CD14-positive monocyte (primary cell): ENCODE results near the gene NLE1. TPM values are rescaled to one million over a fixed set of nuclear protein-coding genes. Genes with fewer than 3 reads are reported as not detected.

ENCODE experiments used
- DNase-seq, 3 donors: peaks; one replicate each; pipeline ENCODE4 v3.0.0-alpha.2; 2011 to 2022
- H2AFZ ChIP-seq: 2 replicates; pipeline ENCODE4 v1.6.0; 2012; ENCODE audit warnings: mild to moderate bottlenecking, low read depth, low read length, inconsistent platforms; ENCODE audit not compliant: insufficient read depth, poor library complexity, severe bottlenecking
- H3K27ac ChIP-seq, 2 donors: 1 replicate in 1 of 2; 2 replicates in 1 of 2; pipeline ENCODE4 v1.5.1; 2012 to 2013; ENCODE audit warnings: low read length in 2 of 2, control low read depth in 1 of 2, inconsistent platforms in 1 of 2, low read depth in 1 of 2, mild to moderate bottlenecking in 1 of 2
- H3K27me3 ChIP-seq, 2 donors: one replicate each; pipeline versions ENCODE4 v1.6.0 to v1.6.1; 2011 to 2013; ENCODE audit warnings: low read length in 2 of 2; ENCODE audit not compliant: control insufficient read depth in 2 of 2, insufficient read depth in 2 of 2
- H3K36me3 ChIP-seq, 2 donors: replicated peaks in 1 of 2; 1 replicate in 1 of 2; 2 replicates in 1 of 2; pipeline versions ENCODE4 v1.5.1 to v1.6.1; 2012 to 2013; ENCODE audit warnings: low read length in 2 of 2, control low read depth in 1 of 2, inconsistent platforms in 1 of 2, mild to moderate bottlenecking in 1 of 2; ENCODE audit not compliant: insufficient read depth in 2 of 2, control insufficient read depth in 1 of 2
- H3K4me1 ChIP-seq, 2 donors: 1 replicate in 1 of 2; 2 replicates in 1 of 2; pipeline versions ENCODE4 v1.5.1 to v1.6.1; 2012 to 2013; ENCODE audit warnings: low read length in 2 of 2, control low read depth in 1 of 2, inconsistent platforms in 1 of 2, mild to moderate bottlenecking in 1 of 2, moderate library complexity in 1 of 2; ENCODE audit not compliant: insufficient read depth in 2 of 2, control insufficient read depth in 1 of 2
- H3K4me2 ChIP-seq: replicated peaks from 2 replicates; pipeline ENCODE3; 2012; ENCODE audit warnings: low read length, moderate library complexity, mild to moderate bottlenecking; ENCODE audit not compliant: poor library complexity, severe bottlenecking; ENCODE audit errors: extremely low read depth
- H3K4me3 ChIP-seq, 3 experiments: fragments of 200-600 bp in 1 of 3; sonication (generic) in 1 of 3; replicated peaks in 1 of 3; 1 replicate in 2 of 3; 2 replicates in 1 of 3; pipeline ENCODE4 v1.5.1; 2011 to 2013; ENCODE audit warnings: low read length in 3 of 3, mild to moderate bottlenecking in 3 of 3, control low read depth in 2 of 3, low read depth in 2 of 3, inconsistent platforms in 1 of 3, moderate library complexity in 1 of 3
- H3K79me2 ChIP-seq: 2 replicates; pipeline ENCODE4 v1.6.0; 2012; ENCODE audit warnings: mild to moderate bottlenecking, control low read depth, inconsistent platforms, low read length, moderate library complexity; ENCODE audit not compliant: insufficient read depth
- H3K9ac ChIP-seq: 2 replicates; pipeline ENCODE4 v1.6.0; 2017; ENCODE audit warnings: low read length, mild to moderate bottlenecking; ENCODE audit not compliant: insufficient read depth, poor library complexity, severe bottlenecking
- H3K9me3 ChIP-seq, 2 donors: replicated peaks in 1 of 2; 1 replicate in 1 of 2; 2 replicates in 1 of 2; pipeline versions ENCODE4 v1.5.1 to v1.6.1; 2012 to 2013; ENCODE audit warnings: low read length in 2 of 2, control low read depth in 1 of 2; ENCODE audit not compliant: control insufficient read depth in 1 of 2, insufficient read depth in 1 of 2
- H4K20me1 ChIP-seq: 2 replicates; pipeline ENCODE4 v1.6.0; 2012; ENCODE audit warnings: mild to moderate bottlenecking, low read length, control low read depth, moderate library complexity; ENCODE audit not compliant: insufficient read depth
- H3K27ac Mint-ChIP-seq, 7 donors: one replicate each; pipeline ENCODE4 v1.8.0; 2020; ENCODE audit warnings: mild to moderate bottlenecking in 7 of 7, mixed read lengths in 7 of 7, moderate library complexity in 6 of 7, inconsistent platforms in 2 of 7
- H3K27me3 Mint-ChIP-seq, 3 donors: one replicate each; pipeline ENCODE4 v1.8.0; 2021 to 2022; ENCODE audit warnings: low read depth in 3 of 3, mild to moderate bottlenecking in 3 of 3, mixed read lengths in 3 of 3, moderate library complexity in 3 of 3, inconsistent platforms in 1 of 3
- H3K36me3 Mint-ChIP-seq, 2 donors: one replicate each; pipeline ENCODE4 v1.8.0; 2020; ENCODE audit warnings: mixed read lengths in 2 of 2, inconsistent platforms in 1 of 2, mild to moderate bottlenecking in 1 of 2
- H3K4me1 Mint-ChIP-seq: one replicate; pipeline ENCODE4 v1.8.0; 2020; ENCODE audit warnings: mild to moderate bottlenecking, mixed read lengths
- H3K4me3 Mint-ChIP-seq, 2 donors: one replicate each; pipeline ENCODE4 v1.8.0; 2020; ENCODE audit warnings: mild to moderate bottlenecking in 2 of 2, mixed read lengths in 2 of 2, moderate library complexity in 1 of 2
- H3K9me3 Mint-ChIP-seq, 7 donors: one replicate each; pipeline ENCODE4 v1.8.0; 2020 to 2022; ENCODE audit warnings: mixed read lengths in 7 of 7, mild to moderate bottlenecking in 6 of 7, moderate library complexity in 6 of 7, inconsistent platforms in 2 of 7
- CTCF ChIP-seq: fragments of 200-600 bp; IDR thresholded peaks from one replicate; pipeline ENCODE4 v1.8.0; 2022; ENCODE audit warnings: antibody characterized with exemption, mild to moderate bottlenecking
- WGBS: methylation state at CpG from one replicate; pipeline ENCODE4 v1.1.5; 2013; ENCODE audit warnings: missing lambda C conversion rate; ENCODE audit not compliant: insufficient coverage; 5-methylcytosine and 5-hydroxymethylcytosine counted together
- intact Hi-C, 2 donors: fragments of 100-400 bp; cut with micrococcal nuclease; formaldehyde crosslinking; loops; one replicate each; pipeline versions ENCODE4 v1.15.0 to v1.15.1; 2023
- polyA plus RNA-seq, 3 donors: library from polyadenylated mRNA; depleted of rRNA in 1 of 3; unstranded in 2 of 3; stranded (reverse) in 1 of 3; fragments of 300-500 nt in 2 of 3; fragments of >200 nt in 1 of 3; fragmentation: Illumina TruSeq in 2 of 3; gene quantifications; 1 replicate in 2 of 3; 2 replicates in 1 of 3; pipeline ENCODE4 v1.2.3, GENCODE V29; 2012 to 2021

NLE1 gene
- polyA plus RNA-seq, 3 donors, result 1.6 to 3.6 (median 2.2) TPM

GRCh38 chr17:35082073-35082657 lies 59.9 kb downstream of the NLE1 start:
- Histone ChIP-seq H4K20me1 (peaks cover 46% of the 10 kb centered on the region), H2AFZ (no peak overlapping the region), H3K79me2 (peaks cover 98% of the 10 kb centered on the region), H3K9me3 (no peaks in the 10 kb centered on the region), H3K9ac (no peak overlapping the region), H3K4me3 (no peak overlapping the region), H3K36me3 (no peaks in the 10 kb centered on the region), H3K4me2 (no peak overlapping the region), H3K27me3 (no peaks in the 10 kb centered on the region), H3K27ac (no peak overlapping the region), H3K4me1 (peaks cover 11 to 12% of the 10 kb centered on the region in 2 donors)
- Mint-ChIP-seq H3K27ac (no peak overlapping the region), H3K4me1 (peaks cover 36% of the 10 kb centered on the region), H3K36me3 (peaks cover 0 to 12% of the 10 kb centered on the region in 2 donors), H3K27me3 (peaks cover 0 to 2% (median 0%) of the 10 kb centered on the region in 3 donors), H3K4me3 (no peak overlapping the region), H3K9me3 (no peaks in the 10 kb centered on the region)
- intact Hi-C loops, result no loop called here
- DNase-seq, result no peak
- TF ChIP-seq CTCF, result no peak
- WGBS, result 25% methylated on average over 2 of the region's 3 CpGs

- H3K36me3 Mint-ChIP-seq, result peaks cover 0 to 12% of the 10 kb centered on the region in 2 donors
- H3K36me3 ChIP-seq, result no peaks in the 10 kb centered on the region
- H3K4me3 ChIP-seq, result no peak overlapping the region
- H3K4me2 ChIP-seq, result no peak overlapping the region
- no peaks in the 10 kb centered on the region for H3K9me3 ChIP-seq
- H2AFZ ChIP-seq, result no peak overlapping the region
- H3K4me1 Mint-ChIP-seq, result peaks cover 31% of the 10 kb centered on the region
- H3K27ac Mint-ChIP-seq, result no peak overlapping the region
- H4K20me1 ChIP-seq, result peaks cover 44% of the 10 kb centered on the region
- peaks cover 97% of the 10 kb centered on the region for H3K79me2 ChIP-seq
- peaks cover 6 to 7% of the 10 kb centered on the region in 2 donors for H3K4me1 ChIP-seq
- no peaks in the 10 kb centered on the region for H3K27me3 Mint-ChIP-seq
- DNase-seq, result no peak
- no peak overlapping the region for H3K4me3 Mint-ChIP-seq
- intact Hi-C loops, result no loop called here
- no peak overlapping the region for H3K9ac ChIP-seq
- H3K27me3 ChIP-seq, result no peaks in the 10 kb centered on the region
- no peak for TF ChIP-seq CTCF
- no peaks in the 10 kb centered on the region for H3K9me3 Mint-ChIP-seq
- no peak overlapping the region for H3K27ac ChIP-seq
- no CpG with 5 or more reads among the region's 1 CpG for WGBS
Observed at GRCh38 chr17:35081638-35082037, 60.5 kb downstream of the NLE1 start.
